T-helper 17 cell (primary cell): ENCODE data around the gene CYP3A5. TPM values are rescaled to one million over a fixed set of nuclear protein-coding genes. Genes with fewer than 3 reads are reported as not detected.
"Not testable (repeated sequence)": the region's sequence is repeated elsewhere in the genome, so short reads cannot be mapped to it uniquely, and the experiment has no call there.

Source experiments
- ATAC-seq: fragments of 150-1000 bp; cut with Tn5 transposase; 2 replicates; pipeline ENCODE4 v1.10.0; 2021; ENCODE audit warnings: mild to moderate bottlenecking, moderate library complexity
- DNase-seq, 3 donors: peaks; one replicate each; pipeline versions ENCODE4 v3.0.0 to v3.0.0-alpha.2; 2020 to 2021
- H3K9me3 ChIP-seq: one replicate; pipeline ENCODE4 v1.7.0; 2013; ENCODE audit warnings: low read length, mild to moderate bottlenecking; ENCODE audit not compliant: control insufficient read depth, poor library complexity, severe bottlenecking
- H3K27ac Mint-ChIP-seq: one replicate; pipeline ENCODE4 v1.8.0; 2022; ENCODE audit warnings: mild to moderate bottlenecking, moderate library complexity, mixed read lengths
- H3K27me3 Mint-ChIP-seq: one replicate; pipeline ENCODE4 v1.8.0; 2022; ENCODE audit warnings: mixed read lengths
- H3K36me3 Mint-ChIP-seq: one replicate; pipeline ENCODE4 v1.8.0; 2022; ENCODE audit warnings: low read depth, mixed read lengths
- H3K4me1 Mint-ChIP-seq: one replicate; pipeline ENCODE4 v1.8.0; 2022; ENCODE audit warnings: mild to moderate bottlenecking, mixed read lengths
- H3K4me3 Mint-ChIP-seq: one replicate; pipeline ENCODE4 v1.8.0; 2022; ENCODE audit warnings: mild to moderate bottlenecking, moderate library complexity, mixed read lengths
- total RNA-seq, 4 donors: library from RNA in 2 of 4; stranded (reverse) in 2 of 4; gene quantifications; one replicate each; pipeline ENCODE4 v1.2.3 and lab custom pipeline; 2022 to 2026

The CYP3A5 gene
- total RNA-seq, 2 donors from 2014 or later, result 0.20 TPM; not detected in 1

- H3K27me3 Mint-ChIP-seq, result no peaks in the 10 kb centered on the region
- no peak for ATAC-seq
- no peak overlapping the region for H3K4me3 Mint-ChIP-seq
- no peak for DNase-seq
- H3K36me3 Mint-ChIP-seq, result peaks cover 13% of the 10 kb centered on the region
- no peak overlapping the region for H3K27ac Mint-ChIP-seq
- H3K9me3 ChIP-seq, result no peaks in the 10 kb centered on the region
- peaks cover 12% of the 10 kb centered on the region for H3K4me1 Mint-ChIP-seq
Observed at GRCh38 chr7:99644431-99644830, 35.4 kb downstream of the CYP3A5 start.

- no peaks in the 10 kb centered on the region for H3K9me3 ChIP-seq
- DNase-seq (no peak), ATAC-seq (no peak)
- Mint-ChIP-seq H3K27ac (no peak overlapping the region), H3K4me3 (peak overlapping the region; percentile 19), H3K27me3 (no peaks in the 10 kb centered on the region), H3K36me3 (peaks cover 13% of the 10 kb centered on the region), H3K4me1 (peaks cover 12% of the 10 kb centered on the region)
Observed at GRCh38 chr7:99643464-99643863, 36.3 kb downstream of the CYP3A5 start.

DNA sequence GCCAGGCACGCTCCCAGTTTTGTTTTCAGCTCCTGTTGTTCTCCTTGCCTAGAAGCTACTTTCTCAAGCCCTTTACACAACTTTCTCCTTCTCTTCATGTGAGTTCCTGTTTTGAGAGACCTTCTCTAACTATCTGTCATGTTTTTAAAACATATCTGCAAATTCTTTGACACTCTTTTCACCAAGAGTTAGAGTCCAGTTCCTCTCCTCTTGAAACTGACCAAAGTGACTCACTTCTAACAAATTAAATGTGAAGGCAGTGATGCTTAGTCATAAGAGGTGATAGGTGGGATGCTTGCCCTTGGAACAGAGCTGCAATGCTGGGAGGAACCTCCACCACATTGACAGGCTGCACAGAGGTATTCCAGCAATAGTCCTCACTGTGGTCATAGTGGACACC, 37.8 kb downstream of the CYP3A5 start:
- no peak for ATAC-seq
- Mint-ChIP-seq H3K4me1 (peaks cover 8% of the 10 kb centered on the region), H3K27me3 (no peaks in the 10 kb centered on the region), H3K36me3 (peaks cover 10% of the 10 kb centered on the region), H3K4me3 (no peak overlapping the region), H3K27ac (no peak overlapping the region)
- no peaks in the 10 kb centered on the region for H3K9me3 ChIP-seq
- DNase-seq, result no peak

DNA sequence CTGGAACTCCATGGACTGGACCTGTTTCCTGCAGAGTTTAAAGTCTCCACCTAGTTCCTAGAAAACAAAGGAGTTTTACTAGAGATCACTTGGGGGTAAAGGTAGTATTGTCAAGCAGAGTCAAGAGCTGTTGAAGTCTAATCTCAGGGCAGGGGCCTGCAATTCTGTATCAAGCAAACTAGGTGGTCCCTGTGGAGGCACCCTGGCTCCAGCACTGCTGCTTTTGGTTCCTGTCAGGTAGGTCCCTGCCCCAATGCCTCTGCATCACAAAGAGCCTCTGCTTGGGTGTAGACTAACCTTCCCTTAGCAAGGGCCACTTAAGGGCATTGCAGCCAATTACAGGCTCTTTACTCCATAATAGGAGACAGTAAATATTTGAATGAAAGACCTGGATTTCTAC, 40.5 kb downstream of the CYP3A5 start:
- Mint-ChIP-seq H3K36me3 (peaks cover 5% of the 10 kb centered on the region), H3K4me1 (peaks cover 7% of the 10 kb centered on the region), H3K27me3 (no peaks in the 10 kb centered on the region), H3K4me3 (no peak overlapping the region), H3K27ac (peak overlapping the region; percentile 19)
- ATAC-seq, result no peak
- no peak for DNase-seq
- H3K9me3 ChIP-seq, result no peaks in the 10 kb centered on the region

GRCh38 chr7:99638731-99639130, 41.1 kb downstream of the CYP3A5 start:
- ATAC-seq, result no peak
- H3K4me1 Mint-ChIP-seq, result peaks cover 4% of the 10 kb centered on the region

DNA sequence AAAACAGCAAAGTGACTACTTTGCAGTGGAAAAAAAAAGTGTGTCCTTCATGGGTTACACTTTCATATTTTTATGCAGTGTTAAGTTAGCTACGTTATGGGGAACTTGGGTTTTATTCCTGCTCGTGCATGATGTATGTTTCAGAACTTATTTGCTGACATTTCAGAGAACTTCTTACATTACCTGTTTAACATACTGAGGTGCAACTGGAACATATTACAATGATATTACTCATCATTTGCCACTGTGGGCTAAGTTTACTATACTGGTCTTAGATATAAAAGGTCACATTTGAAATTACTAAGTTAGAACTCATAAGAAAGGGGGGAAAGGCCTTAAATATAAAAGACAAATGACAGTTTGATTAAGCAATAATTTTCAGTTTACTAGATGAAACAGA, 42.4 kb downstream of the CYP3A5 start:
- not testable (repeated sequence) for H3K4me1 Mint-ChIP-seq, ATAC-seq, H3K36me3 Mint-ChIP-seq, H3K4me3 Mint-ChIP-seq, DNase-seq, H3K27ac Mint-ChIP-seq, H3K27me3 Mint-ChIP-seq, H3K9me3 ChIP-seq

More at GRCh38 chr7:99638731-99639130, 41.1 kb downstream of the CYP3A5 start:
- Mint-ChIP-seq H3K4me3 (no peak overlapping the region), H3K27me3 (no peaks in the 10 kb centered on the region), H3K27ac (no peak overlapping the region), H3K36me3 (peaks cover 2% of the 10 kb centered on the region)
- H3K9me3 ChIP-seq, result no peaks in the 10 kb centered on the region
- no peak for DNase-seq

- no peaks in the 10 kb centered on the region for H3K9me3 ChIP-seq
- Mint-ChIP-seq H3K36me3 (peaks cover 6% of the 10 kb centered on the region), H3K4me3 (no peak overlapping the region), H3K27me3 (no peaks in the 10 kb centered on the region), H3K27ac (no peak overlapping the region), H3K4me1 (peaks cover 12% of the 10 kb centered on the region)
- ATAC-seq (no peak), DNase-seq (no peak)
Observed at GRCh38 chr7:99631295-99632109, 48.3 kb downstream of the CYP3A5 start.

- peaks cover 24% of the 10 kb centered on the region for H3K4me1 Mint-ChIP-seq
- H3K27me3 Mint-ChIP-seq, result no peaks in the 10 kb centered on the region
- H3K4me3 Mint-ChIP-seq, result no peak overlapping the region
- no peak for ATAC-seq
- H3K27ac Mint-ChIP-seq, result no peak overlapping the region
- no peaks in the 10 kb centered on the region for H3K9me3 ChIP-seq
- H3K36me3 Mint-ChIP-seq, result peaks cover 12% of the 10 kb centered on the region
- DNase-seq, result no peak
Observed at GRCh38 chr7:99629643-99630042, 50.2 kb downstream of the CYP3A5 start.

DNA sequence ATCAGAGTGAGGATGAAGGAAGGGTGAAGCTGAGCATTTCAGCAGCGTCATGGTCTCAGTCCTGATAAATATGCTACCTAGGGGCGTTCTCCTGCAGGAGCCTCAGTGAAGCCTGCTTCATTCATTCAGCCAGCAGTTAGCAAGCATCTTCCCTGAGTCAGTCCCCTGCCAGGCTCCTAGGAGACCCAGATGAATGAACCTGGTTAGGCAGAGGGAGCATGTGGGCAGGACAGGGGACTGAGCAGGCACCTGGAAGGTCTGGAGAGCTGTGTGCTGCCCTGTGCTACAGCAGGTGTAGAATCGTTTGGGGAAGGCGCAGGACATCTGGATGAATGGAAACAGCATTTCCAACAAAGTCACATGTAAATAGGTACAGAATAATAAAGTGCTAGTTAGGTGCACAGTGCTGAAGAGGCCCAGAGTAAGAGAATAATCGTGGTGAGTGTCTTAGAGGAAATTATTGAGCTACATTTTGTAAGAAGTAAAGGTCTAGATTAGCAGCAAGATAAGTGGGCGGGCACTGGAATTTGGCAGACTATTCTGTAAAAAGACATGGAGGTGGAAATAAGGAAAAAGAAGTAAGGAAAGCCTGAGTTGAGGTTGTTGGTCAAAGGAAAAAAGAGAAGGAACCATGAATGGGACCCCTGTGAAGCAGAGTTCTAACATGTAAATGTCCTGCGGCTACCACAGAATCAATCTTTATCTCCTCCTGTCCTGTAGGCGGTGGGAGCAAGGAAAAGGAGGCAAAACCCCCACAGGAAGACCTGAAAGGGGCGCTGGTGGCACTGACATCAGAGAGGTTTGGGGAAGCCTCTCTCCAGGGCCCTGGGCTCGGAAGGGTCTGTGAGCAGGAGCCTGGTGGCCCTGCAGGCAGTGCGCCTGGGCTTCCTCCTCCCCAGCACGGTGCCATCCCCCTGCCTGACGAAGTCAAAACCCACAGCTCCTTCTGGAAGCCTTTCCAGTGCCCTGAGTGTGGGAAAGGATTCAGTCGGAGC, 51.0 kb downstream of the CYP3A5 start:
- H3K27ac Mint-ChIP-seq, result peak overlapping the region; percentile 49
- H3K4me1 Mint-ChIP-seq, result peaks cover 33% of the 10 kb centered on the region
- ATAC-seq (no peak), DNase-seq (no peak)
- H3K4me3 Mint-ChIP-seq, result peak overlapping the region; percentile 31
- no peaks in the 10 kb centered on the region for H3K27me3 Mint-ChIP-seq
- peaks cover 15% of the 10 kb centered on the region for H3K36me3 Mint-ChIP-seq
- H3K9me3 ChIP-seq, result no peaks in the 10 kb centered on the region

GRCh38 chr7:99627513-99627912, 52.3 kb downstream of the CYP3A5 start:
- ATAC-seq, result no peak
- Mint-ChIP-seq H3K4me1 (peaks cover 40% of the 10 kb centered on the region), H3K27me3 (no peaks in the 10 kb centered on the region), H3K4me3 (no peak overlapping the region), H3K36me3 (peaks cover 15% of the 10 kb centered on the region), H3K27ac (no peak overlapping the region)
- no peaks in the 10 kb centered on the region for H3K9me3 ChIP-seq
- DNase-seq, result no peak

DNA sequence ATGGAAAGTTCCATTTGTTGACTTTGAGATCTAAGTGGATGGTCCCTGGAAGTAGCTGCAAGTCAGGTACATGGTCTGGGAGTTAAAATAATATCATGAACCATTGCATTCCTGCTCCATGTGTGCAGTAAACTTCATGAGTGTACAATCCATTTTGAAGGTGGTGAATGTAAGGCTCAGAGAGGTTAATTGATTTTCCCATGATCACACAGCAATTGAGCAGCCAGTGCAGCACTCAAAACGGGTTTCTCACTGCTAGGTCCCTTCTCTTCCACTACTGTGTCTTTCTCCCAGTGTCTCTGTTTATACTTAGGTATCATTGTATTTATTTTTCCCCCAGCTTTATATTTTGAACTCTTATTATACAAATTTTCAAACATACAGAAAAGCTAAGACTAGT, 53.1 kb downstream of the CYP3A5 start:
- peak overlapping the region; percentile 66 for H3K4me3 Mint-ChIP-seq
- H3K4me1 Mint-ChIP-seq, result peaks cover 38% of the 10 kb centered on the region

GRCh38 chr7:99625961-99626360, 53.8 kb downstream of the CYP3A5 start:
- Mint-ChIP-seq H3K4me3 (peak overlapping the region; percentile 66), H3K36me3 (peaks cover 15% of the 10 kb centered on the region), H3K27ac (peak overlapping the region; percentile 96), H3K4me1 (peaks cover 40% of the 10 kb centered on the region), H3K27me3 (no peaks in the 10 kb centered on the region)
- no peaks in the 10 kb centered on the region for H3K9me3 ChIP-seq
- no peak for DNase-seq
- no peak for ATAC-seq

More for the DNA sequence above, 53.1 kb downstream of the CYP3A5 start:
- DNase-seq (no peak), ATAC-seq (no peak)
- Mint-ChIP-seq H3K27me3 (no peaks in the 10 kb centered on the region), H3K27ac (peak overlapping the region; percentile 96), H3K36me3 (peaks cover 15% of the 10 kb centered on the region)
- no peaks in the 10 kb centered on the region for H3K9me3 ChIP-seq

DNA sequence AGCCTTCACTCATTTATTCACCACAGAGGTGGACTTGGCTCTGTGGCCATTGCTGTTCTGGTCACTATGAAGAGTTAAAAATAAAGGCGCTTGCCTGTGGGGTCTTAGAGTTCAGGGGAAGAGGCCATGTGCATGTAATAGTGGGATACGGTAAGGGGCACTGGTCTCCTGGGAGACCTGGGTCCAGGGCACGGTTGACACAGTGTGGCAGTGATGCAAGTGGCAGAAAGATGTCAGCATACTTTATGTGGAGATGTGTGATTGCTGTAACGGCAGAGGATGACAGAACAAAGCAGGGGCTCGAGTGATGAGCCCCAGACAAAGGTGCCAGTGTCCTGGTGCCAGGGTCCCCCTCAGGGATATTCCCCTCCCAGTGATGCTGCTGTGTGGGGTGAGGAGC, 54.5 kb downstream of the CYP3A5 start:
- peak overlapping the region; percentile 94 for H3K4me3 Mint-ChIP-seq
- H3K27ac Mint-ChIP-seq, result peak overlapping the region; percentile 96
- no peak for ATAC-seq
- H3K9me3 ChIP-seq, result no peaks in the 10 kb centered on the region
- H3K36me3 Mint-ChIP-seq, result peaks cover 15% of the 10 kb centered on the region
- H3K4me1 Mint-ChIP-seq, result peaks cover 40% of the 10 kb centered on the region
- H3K27me3 Mint-ChIP-seq, result no peaks in the 10 kb centered on the region
- DNase-seq, result no peak
